IMR-90 (cell line): Measurements from ENCODE around the gene LRRC10. TPM values are rescaled to one million over a fixed set of nuclear protein-coding genes. Genes with fewer than 3 reads are reported as not detected.

Experiments used
- ATAC-seq: fragments of 200-7000 bp; cut with Tn5 transposase; 2 replicates; pipeline ENCODE4 v1.9.1; 2020; ENCODE audit warnings: low read depth, mild to moderate bottlenecking, moderate library complexity
- Bru-seq: library from RNA; stranded (reverse); fragments of 400-500 nt; gene quantifications from one replicate; lab custom pipeline; 2021; lab: Mats Ljungman, UMichigan
- BruChase-seq, 2 experiments: library from RNA; stranded (reverse); fragments of 400-500 nt; gene quantifications; one replicate each; lab custom pipeline; 2021; lab: Mats Ljungman, UMichigan
- BruUV-seq: library from RNA; stranded (reverse); fragments of 400-500 nt; replicated peaks from 2 replicates; lab custom pipeline; 2021; lab: Mats Ljungman, UMichigan
- CTCF ChIA-PET: fragments of 300-600 bp; formaldehyde crosslinking; extraction: SDS; loops from one replicate; lab custom pipeline; 2021; ENCODE audit warnings: antibody characterized with exemption; lab: Yijun Ruan, JAX
- POLR2A ChIA-PET: fragments of 300-600 bp; sonication (Branson Sonifier 250); formaldehyde crosslinking; loops from one replicate; lab custom pipeline; 2022; ENCODE audit warnings: antibody characterized with exemption; ENCODE audit not compliant: unreplicated experiment; lab: Charles Lee
- DNase-seq: peaks from one replicate; pipeline ENCODE4 v3.0.0; 2013
- H2AFZ ChIP-seq: replicated peaks from 2 replicates; pipeline ENCODE3; 2013; ENCODE audit warnings: low read length, mild to moderate bottlenecking; ENCODE audit not compliant: poor library complexity
- H2AK5ac ChIP-seq: 2 replicates; pipeline ENCODE4 v1.6.1; 2013; ENCODE audit warnings: low read depth, low read length, inconsistent platforms
- H2AK9ac ChIP-seq: replicated peaks from 2 replicates; pipeline ENCODE3; 2013; ENCODE audit warnings: mild to moderate bottlenecking, low read depth, low read length, moderate library complexity; ENCODE audit not compliant: poor library complexity
- H2BK120ac ChIP-seq: 2 replicates; pipeline ENCODE4 v1.6.1; 2013; ENCODE audit warnings: low read depth, low read length, inconsistent platforms
- H2BK15ac ChIP-seq: 3 replicates; pipeline ENCODE4 v1.6.1; 2013; ENCODE audit warnings: low read depth, low read length, inconsistent platforms
- H2BK20ac ChIP-seq: 2 replicates; pipeline ENCODE4 v1.6.1; 2013; ENCODE audit warnings: low read depth, mild to moderate bottlenecking, inconsistent platforms, low read length, moderate library complexity
- H2BK5ac ChIP-seq: 2 replicates; pipeline ENCODE4 v1.6.1; 2013; ENCODE audit warnings: mild to moderate bottlenecking, low read depth, low read length, inconsistent platforms; ENCODE audit not compliant: poor library complexity, severe bottlenecking
- H3K14ac ChIP-seq: replicated peaks from 2 replicates; pipeline ENCODE4 v1.6.1; 2013; ENCODE audit warnings: low read depth, low read length, inconsistent platforms
- H3K18ac ChIP-seq: 2 replicates; pipeline ENCODE4 v1.6.1; 2013; ENCODE audit warnings: low read depth, low read length, control low read depth
- H3K23ac ChIP-seq: 2 replicates; pipeline ENCODE4 v1.6.1; 2013; ENCODE audit warnings: low read depth, low read length, inconsistent platforms
- H3K27ac ChIP-seq: 2 replicates; pipeline ENCODE4 v1.5.1; 2013; ENCODE audit warnings: mild to moderate bottlenecking, control low read depth, low read length; ENCODE audit not compliant: insufficient read depth
- H3K27me3 ChIP-seq: 2 replicates; pipeline ENCODE4 v1.6.1; 2013; ENCODE audit warnings: low read length; ENCODE audit not compliant: control insufficient read depth, insufficient read depth
- H3K36me3 ChIP-seq: 2 replicates; pipeline ENCODE4 v1.6.1; 2013; ENCODE audit warnings: low read length, mixed read lengths; ENCODE audit not compliant: control insufficient read depth, insufficient read depth
- H3K4ac ChIP-seq: 2 replicates; pipeline ENCODE4 v1.6.1; 2013; ENCODE audit warnings: low read depth, low read length, inconsistent platforms
- H3K4me1 ChIP-seq: 2 replicates; pipeline ENCODE4 v1.6.1; 2013; ENCODE audit warnings: low read length, mixed read lengths; ENCODE audit not compliant: control insufficient read depth, insufficient read depth
- H3K4me2 ChIP-seq: 2 replicates; pipeline ENCODE4 v1.6.1; 2013; ENCODE audit warnings: low read depth, mild to moderate bottlenecking, control low read depth, low read length, moderate library complexity
- H3K4me3 ChIP-seq: 2 replicates; pipeline ENCODE4 v1.5.1; 2013; ENCODE audit warnings: low read depth, mild to moderate bottlenecking, control low read depth, low read length, moderate library complexity; ENCODE audit not compliant: insufficient read depth
- H3K56ac ChIP-seq: 2 replicates; pipeline ENCODE4 v1.6.1; 2013; ENCODE audit warnings: low read length, inconsistent platforms; ENCODE audit not compliant: insufficient read depth; ENCODE audit errors: extremely low read depth
- H3K79me1 ChIP-seq, 2 experiments: 2 replicates each; pipeline ENCODE4 v1.6.1; 2013; ENCODE audit warnings: low read length in 2 of 2, inconsistent platforms in 1 of 2, low read depth in 1 of 2
- H3K9ac ChIP-seq: 2 replicates; pipeline ENCODE4 v1.6.1; 2013; ENCODE audit warnings: low read depth, low read length, control low read depth
- H3K9me1 ChIP-seq: 2 replicates; pipeline ENCODE4 v1.6.1; 2013; ENCODE audit warnings: low read length, inconsistent platforms; ENCODE audit not compliant: insufficient read depth
- H3K9me3 ChIP-seq: 2 replicates; pipeline ENCODE4 v1.6.1; 2013; ENCODE audit warnings: low read length; ENCODE audit not compliant: control insufficient read depth, insufficient read depth
- H4K20me1 ChIP-seq: 2 replicates; pipeline ENCODE4 v1.6.1; 2013; ENCODE audit warnings: low read length, inconsistent platforms; ENCODE audit not compliant: insufficient read depth
- H4K5ac ChIP-seq: 2 replicates; pipeline ENCODE4 v1.6.1; 2013; ENCODE audit warnings: mild to moderate bottlenecking, low read depth, low read length, control low read depth
- H4K8ac ChIP-seq, 2 experiments: 2 replicates each; pipeline ENCODE4 v1.6.1; 2013; ENCODE audit warnings: low read depth in 2 of 2, low read length in 2 of 2, control low read depth in 1 of 2, inconsistent platforms in 1 of 2
- H4K91ac ChIP-seq: 2 replicates; pipeline ENCODE4 v1.6.1; 2013; ENCODE audit warnings: low read depth, low read length, inconsistent platforms; ENCODE audit not compliant: insufficient read depth
- BHLHE40 ChIP-seq: fragments of 150-350 bp; IDR thresholded peaks from 2 replicates; pipeline ENCODE4 v1.6.1; 2016; ENCODE audit warnings: mild to moderate bottlenecking, low read depth, low read length
- CEBPB ChIP-seq: IDR thresholded peaks from 2 replicates; pipeline ENCODE4 v1.6.1; 2012; ENCODE audit warnings: low read depth, low read length, improper control_type of control experiment
- CHD1 ChIP-seq: IDR thresholded peaks from 2 replicates; pipeline ENCODE4 v1.6.1; 2012; ENCODE audit warnings: low read depth, low read length, improper control_type of control experiment
- CTCF ChIP-seq: conservative IDR thresholded peaks from 2 replicates; pipeline ENCODE4 v1.5.1; 2012; ENCODE audit warnings: mild to moderate bottlenecking, low read depth, low read length, improper control_type of control experiment
- ELK1 ChIP-seq: fragments of 150-350 bp; IDR thresholded peaks from 2 replicates; pipeline ENCODE4 v1.6.1; 2016; ENCODE audit warnings: low read depth, mild to moderate bottlenecking, low read length, moderate library complexity, borderline replicate concordance
- FOS ChIP-seq: fragments of 150-350 bp; IDR thresholded peaks from 2 replicates; pipeline ENCODE4 v1.6.1; 2016; ENCODE audit warnings: low read depth, low read length
- MAFK ChIP-seq: IDR thresholded peaks from 2 replicates; pipeline ENCODE4 v1.6.1; 2012; ENCODE audit warnings: low read depth, low read length, improper control_type of control experiment
- MAZ ChIP-seq: IDR thresholded peaks from 2 replicates; pipeline ENCODE4 v1.6.1; 2012; ENCODE audit warnings: low read depth, mild to moderate bottlenecking, low read length, improper control_type of control experiment, moderate library complexity, borderline replicate concordance
- MXI1 ChIP-seq: IDR thresholded peaks from 2 replicates; pipeline ENCODE4 v1.6.1; 2012; ENCODE audit warnings: low read depth, mild to moderate bottlenecking, low read length, moderate library complexity, borderline replicate concordance
- NFE2L2 ChIP-seq: fragments of 150-350 bp; IDR thresholded peaks from 2 replicates; pipeline ENCODE4 v1.6.1; 2016; ENCODE audit warnings: low read depth, mild to moderate bottlenecking, low read length
- POLR2A ChIP-seq: IDR thresholded peaks from 2 replicates; pipeline ENCODE4 v1.6.1; 2012; ENCODE audit warnings: mild to moderate bottlenecking, low read depth, low read length
- RAD21 ChIP-seq: IDR thresholded peaks from 2 replicates; pipeline ENCODE4 v1.6.1; 2012; ENCODE audit warnings: low read length, improper control_type of control experiment
- RCOR1 ChIP-seq: IDR thresholded peaks from 2 replicates; pipeline ENCODE4 v1.6.1; 2012; ENCODE audit warnings: mild to moderate bottlenecking, low read length, improper control_type of control experiment; ENCODE audit not compliant: insufficient replicate concordance
- RFX5 ChIP-seq: IDR thresholded peaks from 2 replicates; pipeline ENCODE4 v1.8.0; 2012; ENCODE audit warnings: low read depth, mild to moderate bottlenecking, low read length, moderate library complexity
- SMC3 ChIP-seq: fragments of 150-350 bp; IDR thresholded peaks from 2 replicates; pipeline ENCODE4 v1.6.1; 2016; ENCODE audit warnings: low read depth, mild to moderate bottlenecking, antibody characterized with exemption, low read length, moderate library complexity
- USF2 ChIP-seq: fragments of 150-350 bp; IDR thresholded peaks from 2 replicates; pipeline ENCODE4 v1.6.1; 2017; ENCODE audit warnings: mild to moderate bottlenecking, antibody characterized with exemption, low read length, low read depth
- WGBS, 2 experiments: methylation state at CpG; one replicate each; pipeline versions ENCODE4 v1.1.5 to v1.1.7; 2013; ENCODE audit warnings: missing lambda C conversion rate in 2 of 2; ENCODE audit not compliant: insufficient read length in 1 of 2; ENCODE audit errors: extremely low coverage in 2 of 2; 5-methylcytosine and 5-hydroxymethylcytosine counted together
- dilution Hi-C: fragments of 300-500 bp; cut with HindIII; formaldehyde crosslinking; loops from one replicate; pipeline ENCODE4 v1.14.3; 2018; ENCODE audit warnings: low sequenced_read_pairs; ENCODE audit not compliant: unreplicated experiment
- in situ Hi-C: fragments of 300-500 bp; cut with MboI; formaldehyde crosslinking; loops from 3 replicates; pipeline ENCODE4 v1.14.3; 2019; ENCODE audit warnings: low sequenced_read_pairs, inconsistent platforms, mixed read lengths
- intact Hi-C: fragments of 100-400 bp; cut with micrococcal nuclease; formaldehyde crosslinking; loops from 2 replicates; pipeline ENCODE4 v1.10.0; 2022
- long read RNA-seq: library from polyadenylated mRNA; unstranded; transcript quantifications from one replicate; pipeline ENCODE4 v2.0.0, GENCODE V29; 2021; ENCODE audit not compliant: unreplicated experiment
- polyA plus RNA-seq, 3 experiments: library from polyadenylated mRNA; depleted of rRNA; stranded (reverse); fragments of >200 nt; gene quantifications; 2 replicates each; pipeline ENCODE4 v1.2.3, GENCODE V29; 2012; ENCODE audit warnings: low replicate concordance in 1 of 3
- total RNA-seq: library from RNA; depleted of rRNA; stranded (reverse); fragments of >200 nt; gene quantifications from 2 replicates; pipeline ENCODE4 v1.2.3, GENCODE V29; 2012; rRNA removed

The LRRC10 gene
- total RNA-seq = not detected in 2 replicates
- not detected in 2 replicates for polyA plus RNA-seq (2012; rRNA removed)
- polyA plus RNA-seq (2012; cell fraction: cytosol; rRNA removed) = not detected in 2 replicates
- polyA plus RNA-seq (2012; cell fraction: nucleus; rRNA removed; ENCODE audit: low replicate concordance) = not detected in 2 replicates
- not detected for Bru-seq, nascent RNA
- not detected for BruChase-seq, experiment 1, labeled RNA remaining after a 6-hour chase
- BruChase-seq, experiment 2, labeled RNA remaining after a 2-hour chase = not detected
- long read RNA-seq = 0 reads

GRCh38 chr12:69610729-69611128, at the start of gene LRRC10:
Gene LRRC10 (minus strand): TSS chr12:69610907. CDS start chr12:69610838, 69 bp downstream.
- Histone ChIP-seq H2BK120ac (no peak within 1 kb of the TSS), H4K91ac (no peak within 1 kb of the TSS), H3K18ac (no peak within 1 kb of the TSS), H2BK20ac (no peak within 1 kb of the TSS), H3K9me3 (no peaks in the 10 kb centered on the region), H3K4ac (no peak within 1 kb of the TSS), H3K9ac (no peak within 1 kb of the TSS), H3K79me1 (no peaks in the 10 kb centered on the region), H3K23ac (no peak within 1 kb of the TSS), H3K4me2 (no peak within 1 kb of the TSS), H3K9me1 (no peaks in the 10 kb centered on the region), H3K36me3 (no peaks in the 10 kb centered on the region), H2BK15ac (no peak within 1 kb of the TSS), H2AFZ (no peak within 1 kb of the TSS), H2BK5ac (no peak within 1 kb of the TSS), H2AK5ac (no peak within 1 kb of the TSS), H4K8ac (no peak within 1 kb of the TSS), H3K27ac (no peak within 1 kb of the TSS), H3K4me1 (no peaks in the 10 kb centered on the region), H2AK9ac (no peak within 1 kb of the TSS), H3K27me3 (peaks cover 4% of the 10 kb centered on the region), H3K14ac (no peak within 1 kb of the TSS), H4K20me1 (no peaks in the 10 kb centered on the region), H3K4me3 (no peak within 1 kb of the TSS), H4K5ac (no peak within 1 kb of the TSS), H3K56ac (no peak within 1 kb of the TSS)
- intact Hi-C loops = loop anchor here (5.0 kb wide), 1 partner anchor 52 kb away; no protein-coding TSS in a partner anchor
- ATAC-seq (no peak), DNase-seq (no peak)
- no TSS peak for BruUV-seq
- ChIA-PET CTCF (no interaction called here), POLR2A (interaction anchor here (0.6 kb wide), 1 partner anchor 38 kb away, joined by 3 read pairs; no protein-coding TSS in a partner anchor)
- WGBS, 2 experiments = 73% methylated on average over 7 of the region's 11 CpGs; no CpG with 5 or more reads in 1 of the 2 experiments
- dilution Hi-C loops = no loop called here
- in situ Hi-C loops = no loop called here
- no peak for TF ChIP-seq ELK1
- TF ChIP-seq CEBPB = no peak
- no peak for TF ChIP-seq RFX5
- no peak for TF ChIP-seq SMC3
- TF ChIP-seq MXI1 = no peak
- TF ChIP-seq RCOR1 = no peak
- TF ChIP-seq MAZ = no peak
- no peak for TF ChIP-seq CTCF
- TF ChIP-seq MAFK = no peak
- no peak for TF ChIP-seq BHLHE40
- TF ChIP-seq POLR2A = no peak
- TF ChIP-seq FOS = no peak
- no peak for TF ChIP-seq RAD21
- TF ChIP-seq NFE2L2 = no peak
- no peak for TF ChIP-seq CHD1
- no peak for TF ChIP-seq USF2
